T-helper 2 cell treated with Interferon-gamma antibody and Interleukin-4, amounts not matched to agents 100 ng/mL and 5 ng/mL, for 36 hours (primary cell): ENCODE measurements around the gene TSPAN2. TPM values are rescaled to one million over a fixed set of nuclear protein-coding genes. Genes with fewer than 3 reads are reported as not detected.
"Not testable (repeated sequence)": the region's sequence is repeated elsewhere in the genome, so short reads cannot be mapped to it uniquely, and the experiment has no call there.

Experiments used
- intact Hi-C: fragments of 100-400 bp; cut with micrococcal nuclease; formaldehyde crosslinking; loops from one replicate; pipeline ENCODE4 v1.15.1; 2023
- total RNA-seq: library from RNA; stranded (reverse); gene quantifications from 2 replicates; pipeline ENCODE4 v1.2.3, GENCODE V29; 2022

Gene TSPAN2
- total RNA-seq, 1 donor from 2014 or later: 3.3 TPM

DNA sequence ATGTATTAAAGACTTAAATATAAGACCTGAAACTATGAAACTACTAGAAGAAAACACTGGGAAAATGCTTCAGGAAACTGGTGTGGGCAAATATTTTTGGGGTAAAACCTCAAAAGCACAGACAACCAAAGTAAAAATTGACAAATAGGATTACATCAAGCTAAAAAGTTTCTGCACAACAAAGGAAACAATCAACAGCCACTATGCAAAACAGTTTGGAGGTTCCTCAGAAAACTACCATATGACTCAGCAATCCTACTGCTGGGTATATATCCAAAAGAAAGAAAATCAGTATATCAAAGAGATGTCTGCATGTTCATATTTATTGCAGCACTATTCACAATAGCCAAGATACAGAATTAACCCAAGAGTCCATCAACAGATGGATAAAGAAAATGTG is 42.6 kb downstream of the TSPAN2 start:
- intact Hi-C loops: no loop called here

DNA sequence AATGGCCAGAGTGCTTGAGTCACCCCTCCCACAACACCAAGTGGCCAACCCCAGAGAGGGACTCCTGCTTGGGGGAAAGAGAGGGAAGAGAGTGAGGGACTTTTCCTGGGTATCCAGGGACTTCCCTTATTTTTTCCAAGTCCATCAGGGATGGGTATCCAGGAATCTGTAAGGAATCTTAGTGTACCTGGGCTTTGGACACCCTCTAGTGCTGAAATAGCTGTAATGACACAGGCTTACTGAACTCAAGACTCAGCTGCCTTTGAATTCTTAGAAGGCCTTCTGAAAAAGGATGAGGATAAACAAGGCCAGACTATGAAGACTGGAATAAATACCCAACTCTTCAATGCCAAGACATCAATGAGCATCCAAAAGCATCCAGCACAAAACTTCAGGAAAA is 47.6 kb downstream of the TSPAN2 start:
- intact Hi-C loops: no loop called here

DNA sequence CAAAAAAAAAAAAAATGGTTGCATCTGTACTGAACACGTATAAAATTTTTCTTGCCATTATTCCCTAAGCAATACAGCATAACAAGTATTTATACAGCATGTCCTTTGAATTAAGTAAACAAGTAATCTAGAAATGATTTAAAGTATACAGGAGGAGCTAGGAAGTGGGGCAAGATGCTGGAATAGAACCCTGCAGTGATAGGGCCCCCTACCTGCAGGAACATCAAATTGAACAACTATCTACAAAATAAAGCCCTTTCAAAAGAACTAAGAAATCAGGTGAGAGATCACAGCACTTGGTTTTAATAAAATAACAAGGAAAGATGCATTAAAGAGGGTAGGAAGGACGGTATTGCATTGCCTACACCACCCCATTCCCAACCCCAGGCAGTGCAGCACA is 48.8 kb downstream of the TSPAN2 start:
- intact Hi-C loops: no loop called here

- intact Hi-C loops: no loop called here
Observed at GRCh38 chr1:115036814-115037507, 52.3 kb downstream of the TSPAN2 start.

- intact Hi-C loops: no loop called here
Observed at GRCh38 chr1:115035652-115036051, 53.7 kb downstream of the TSPAN2 start.

GRCh38 chr1:115031595-115031994 is 57.7 kb downstream of the TSPAN2 start:
- intact Hi-C loops: no loop called here

- intact Hi-C loops: no loop called here
Observed at GRCh38 chr1:115029526-115029925, 59.8 kb downstream of the TSPAN2 start, which contains the start of gene TSHB. Gene TSHB, plus strand, starts transcription at chr1:115029826. Its CDS starts 3,537 bp downstream, at chr1:115033363.

DNA sequence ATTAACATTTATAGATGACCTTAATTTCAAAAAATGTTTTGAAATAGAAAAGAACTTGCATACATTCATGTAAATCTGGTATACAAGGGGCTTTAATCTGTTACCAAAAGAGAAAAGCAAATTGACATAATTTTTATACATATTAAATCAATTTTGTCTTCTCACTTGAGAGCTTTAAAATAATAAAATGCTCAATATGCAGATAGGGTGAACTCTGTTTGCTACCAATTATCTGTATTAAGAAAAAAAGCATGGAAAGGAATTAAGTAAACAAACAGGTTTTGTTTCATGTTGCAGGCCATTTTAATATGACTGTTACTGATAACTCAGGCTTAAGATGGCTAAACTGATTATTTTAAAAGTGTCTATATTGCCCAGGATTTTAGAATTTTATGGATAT is 65.7 kb downstream of the TSPAN2 start:
- intact Hi-C loops: no loop called here

- intact Hi-C loops: no loop called here
Observed at GRCh38 chr1:115021145-115021544, 68.2 kb downstream of the TSPAN2 start.

DNA sequence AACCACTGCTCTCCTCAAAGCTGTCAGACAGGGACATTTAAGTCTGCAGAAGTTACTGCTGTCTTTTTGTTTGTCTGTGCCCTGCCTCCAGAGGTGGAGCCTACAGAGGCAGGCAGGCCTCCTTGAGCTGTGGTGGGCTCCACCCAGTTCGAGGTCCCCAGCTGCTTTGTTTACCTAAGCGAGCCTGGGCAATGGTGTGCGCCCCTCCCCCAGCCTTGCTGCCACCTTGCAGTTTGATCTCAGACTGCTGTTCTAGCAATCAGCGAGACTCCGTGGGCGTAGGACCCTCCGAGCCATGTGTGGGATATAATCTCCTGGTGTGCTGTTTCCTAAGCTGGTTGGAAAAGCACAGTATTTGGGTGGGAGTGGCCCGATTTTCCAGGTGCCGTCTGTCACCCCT is 69.8 kb downstream of the TSPAN2 start:
- intact Hi-C loops: not testable (repeated sequence)

GRCh38 chr1:115013792-115014191 is 75.5 kb downstream of the TSPAN2 start:
- intact Hi-C loops: no loop called here

DNA sequence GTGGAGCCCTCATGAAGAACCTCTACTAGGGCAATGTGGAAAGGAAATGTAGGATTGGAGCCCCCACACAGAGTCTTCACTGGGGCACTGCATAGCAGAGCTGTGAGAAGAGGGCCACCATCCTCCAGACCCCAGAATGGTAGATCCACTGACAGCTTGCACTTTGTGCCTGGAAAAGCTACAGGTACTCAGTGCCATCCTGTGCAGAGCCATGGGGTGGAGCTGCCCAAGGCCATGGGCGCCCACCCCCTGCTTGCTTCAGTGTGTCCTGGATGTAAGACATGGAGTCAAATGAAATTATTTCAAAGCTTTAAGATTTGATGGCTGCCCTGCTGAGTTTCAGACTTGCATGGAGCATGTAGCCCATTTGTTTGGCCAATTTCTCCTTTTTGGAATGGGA is 76.9 kb downstream of the TSPAN2 start:
- intact Hi-C loops: no loop called here

GRCh38 chr1:115012006-115012405 is 77.3 kb downstream of the TSPAN2 start:
- intact Hi-C loops: no loop called here

- intact Hi-C loops: no loop called here
Observed at GRCh38 chr1:115006191-115006590, 83.1 kb downstream of the TSPAN2 start.

Other genes with a start within 250 kb of the TSPAN2 start
- not detected in 2 replicates for gene SYCP1, start 234.6 kb downstream of the TSPAN2 start, total RNA-seq
- not detected in 2 replicates for gene TSHB, start 59.7 kb downstream of the TSPAN2 start, total RNA-seq
- not detected in 2 replicates for gene NGF, start 248.7 kb upstream of the TSPAN2 start, total RNA-seq